ENCODE results near the gene ASIC2.

ASIC2 gene

DNA sequence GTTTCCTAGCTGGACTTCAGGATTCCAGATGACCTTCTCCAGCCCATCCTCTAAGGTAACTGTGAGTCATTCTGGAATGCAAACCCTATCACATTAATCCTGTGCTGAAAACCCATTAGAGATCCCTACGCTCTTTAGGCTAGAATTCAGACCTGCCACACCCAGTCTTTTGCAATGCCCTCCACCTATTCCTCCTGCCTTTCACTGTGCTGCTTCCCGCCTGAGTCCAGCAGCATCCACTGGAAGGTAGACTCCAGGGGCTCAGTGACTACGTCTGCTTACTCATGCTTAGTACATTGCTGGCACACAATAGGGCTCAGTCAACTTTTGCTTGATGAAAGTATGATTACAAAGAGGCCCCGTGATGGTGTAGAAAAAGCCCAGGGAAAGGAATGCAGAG, 180.3 kb downstream of the ASIC2 start:
- POLR2A ChIA-PET, result no interaction called here
- CTCF ChIA-PET, result interaction anchor here (0.7 kb wide), 1 partner anchor 562 kb away, joined by 3 read pairs; no protein-coding TSS in a partner anchor
- TF ChIP-seq GLIS1 (tag by site-specific recombination; IDR thresholded peaks at IDR 0.05) (no peak), ZNF112 (tag by site-specific recombination; IDR thresholded peaks at IDR 0.05) (no peak), ATF2 (tag by site-specific recombination; IDR thresholded peaks at IDR 0.05; ENCODE audit: low read depth) (no peak), FEZF1 (tag by site-specific recombination; IDR thresholded peaks at IDR 0.05) (no peak), MZF1 (tag by site-specific recombination; IDR thresholded peaks at IDR 0.05; ENCODE audit: borderline replicate concordance) (no peak), SCRT1 (tag by site-specific recombination; IDR thresholded peaks at IDR 0.05; ENCODE audit: borderline replicate concordance) (no peak), ZNF184 (tag by site-specific recombination; IDR thresholded peaks at IDR 0.05) (no peak)
- TF ChIP-seq, protein P1, sequence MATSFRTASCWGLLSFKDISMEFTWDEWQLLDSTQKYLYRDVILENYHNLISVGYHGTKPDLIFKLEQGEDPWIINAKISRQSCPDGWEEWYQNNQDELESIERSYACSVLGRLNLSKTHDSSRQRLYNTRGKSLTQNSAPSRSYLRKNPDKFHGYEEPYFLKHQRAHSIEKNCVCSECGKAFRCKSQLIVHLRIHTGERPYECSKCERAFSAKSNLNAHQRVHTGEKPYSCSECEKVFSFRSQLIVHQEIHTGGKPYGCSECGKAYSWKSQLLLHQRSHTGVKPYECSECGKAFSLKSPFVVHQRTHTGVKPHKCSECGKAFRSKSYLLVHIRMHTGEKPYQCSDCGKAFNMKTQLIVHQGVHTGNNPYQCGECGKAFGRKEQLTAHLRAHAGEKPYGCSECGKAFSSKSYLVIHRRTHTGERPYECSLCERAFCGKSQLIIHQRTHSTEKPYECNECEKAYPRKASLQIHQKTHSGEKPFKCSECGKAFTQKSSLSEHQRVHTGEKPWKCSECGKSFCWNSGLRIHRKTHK (tag by site-specific recombination; IDR thresholded peaks at IDR 0.05), result no peak
- no peak overlapping the region for H3K4me3 ChIP-seq (ENCODE audit: low read depth, low read length)
- H3K9me3 ChIP-seq (ENCODE audit: control insufficient read depth, insufficient read depth, low read depth, low read length), result no peaks in the 10 kb centered on the region
- H3K27ac ChIP-seq (ENCODE audit: extremely low read depth, low read depth, low read length), result no peak overlapping the region
- H3K4me1 ChIP-seq (ENCODE audit: control insufficient read depth, insufficient read depth, low read length), result no peaks in the 10 kb centered on the region
- H3K36me3 ChIP-seq (ENCODE audit: control insufficient read depth in 2 of 2, insufficient read depth in 1 of 2, low read length in 2 of 2), result no peaks in the 10 kb centered on the region

DNA sequence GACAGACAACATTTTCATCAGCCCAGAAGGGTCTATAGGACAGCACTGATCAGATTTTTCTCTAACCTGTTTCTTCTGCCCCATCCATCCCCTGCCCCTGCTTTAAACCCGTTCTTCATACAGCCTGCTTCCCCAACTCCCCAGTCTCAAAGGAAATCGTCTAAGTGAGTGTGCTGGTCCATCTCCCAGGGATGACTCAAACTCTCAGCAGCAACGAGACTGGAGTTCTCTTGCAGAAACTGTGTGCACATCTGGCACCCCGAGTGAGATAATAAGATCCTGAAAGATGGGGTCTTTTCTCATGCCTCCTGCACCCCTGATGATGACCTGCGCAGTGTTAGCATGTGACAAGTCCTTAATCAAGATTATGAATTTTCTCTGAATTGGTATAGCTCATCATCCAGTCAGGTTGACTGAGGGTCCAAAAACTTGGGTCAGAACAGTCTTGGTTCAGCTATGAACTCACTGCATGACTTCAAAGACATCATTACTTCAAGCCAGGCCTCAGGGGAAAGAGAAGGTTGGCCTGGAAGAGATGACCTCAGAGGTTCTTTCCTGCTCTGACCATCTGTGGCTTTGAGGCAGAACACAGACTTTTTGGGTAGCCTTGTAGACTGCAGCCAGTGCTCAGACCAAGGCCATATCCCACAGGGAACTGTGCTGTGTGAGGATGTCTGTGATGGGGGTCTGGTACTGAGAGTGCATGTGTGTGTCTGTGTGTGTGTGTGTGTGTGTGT, 183.6 kb downstream of the ASIC2 start:
- ChIA-PET POLR2A (no interaction called here), CTCF (no interaction called here)
- no peaks in the 10 kb centered on the region for H3K4me1 ChIP-seq (ENCODE audit: control insufficient read depth, insufficient read depth, low read length)
- TF ChIP-seq ZNF571 (tag by site-specific recombination; IDR thresholded peaks at IDR 0.05) (no peak), ZNF394 (tag by site-specific recombination; IDR thresholded peaks at IDR 0.05; ENCODE audit: borderline replicate concordance) (no peak), ZNF768 (tag by site-specific recombination; IDR thresholded peaks at IDR 0.05) (no peak), ZNF560 (tag by site-specific recombination; IDR thresholded peaks at IDR 0.05; ENCODE audit: borderline replicate concordance) (no peak), ZNF433 (tag by site-specific recombination; IDR thresholded peaks at IDR 0.05; ENCODE audit: low read depth) (no peak), ZNF664 (tag by site-specific recombination; IDR thresholded peaks at IDR 0.05) (no peak), ZBTB7A (tag by site-specific recombination; IDR thresholded peaks at IDR 0.05; ENCODE audit: low read depth) (no peak), OSR2 (tag by site-specific recombination; IDR thresholded peaks at IDR 0.05) (no peak), BCL11A (tag by site-specific recombination; IDR thresholded peaks at IDR 0.05; ENCODE audit: low read depth) (no peak), ZNF354C (tag by site-specific recombination; IDR thresholded peaks at IDR 0.05; ENCODE audit: borderline replicate concordance, low read depth) (no peak), ZSCAN23 (tag by site-specific recombination; IDR thresholded peaks at IDR 0.05) (no peak)
- no peaks in the 10 kb centered on the region for H3K36me3 ChIP-seq (ENCODE audit: control insufficient read depth in 2 of 2, insufficient read depth in 1 of 2, low read length in 2 of 2)
- H3K27ac ChIP-seq (ENCODE audit: extremely low read depth, low read depth, low read length), result no peak overlapping the region
- no peak overlapping the region for H3K4me3 ChIP-seq (ENCODE audit: low read depth, low read length)
- H3K9me3 ChIP-seq (ENCODE audit: control insufficient read depth, insufficient read depth, low read depth, low read length), result no peaks in the 10 kb centered on the region

GRCh38 chr17:33106525-33107165, 186.4 kb downstream of the ASIC2 start:
- CTCF ChIA-PET, result no interaction called here
- Histone ChIP-seq H3K27ac (ENCODE audit: extremely low read depth, low read depth, low read length) (no peak overlapping the region), H3K4me3 (ENCODE audit: low read depth, low read length) (no peak overlapping the region), H3K4me1 (ENCODE audit: control insufficient read depth, insufficient read depth, low read length) (no peaks in the 10 kb centered on the region), H3K9me3 (ENCODE audit: control insufficient read depth, insufficient read depth, low read depth, low read length) (no peaks in the 10 kb centered on the region), H3K36me3 (ENCODE audit: control insufficient read depth in 2 of 2, insufficient read depth in 1 of 2, low read length in 2 of 2) (no peaks in the 10 kb centered on the region)
- POLR2A ChIA-PET, result no interaction called here
- TF ChIP-seq ZSCAN30 (tag by site-specific recombination; IDR thresholded peaks at IDR 0.05) (no peak), ZNF449 (tag by site-specific recombination; IDR thresholded peaks at IDR 0.05) (no peak), TSHZ1 (tag by site-specific recombination; IDR thresholded peaks at IDR 0.05; ENCODE audit: borderline replicate concordance) (no peak), ZNF132 (tag by site-specific recombination; IDR thresholded peaks at IDR 0.05; ENCODE audit: borderline replicate concordance) (no peak), ZNF701 (tag by site-specific recombination; IDR thresholded peaks at IDR 0.05) (no peak)
